Liver (tissue), 9 donors: ENCODE results near the gene FAM89B. TPM values are rescaled to one million over a fixed set of nuclear protein-coding genes. Genes with fewer than 3 reads are reported as not detected.
A peak's percentile ranks its signal among the peaks of the same experiment; 100 is the strongest.

ENCODE experiments used
- DNase-seq: peaks from one replicate; pipeline ENCODE4 v3.0.0-alpha.2; 2017; ENCODE audit warnings: low spot score
- H3K27ac ChIP-seq, 2 donors: one replicate each; pipeline ENCODE4 v1.7.0; 2013; ENCODE audit warnings: inconsistent platforms in 2 of 2, low read length in 2 of 2, control low read depth in 1 of 2, low read depth in 1 of 2, mild to moderate bottlenecking in 1 of 2
- H3K27me3 ChIP-seq, 4 donors: one replicate each; pipeline versions ENCODE4 v1.6.1 to v1.7.0; 2013; ENCODE audit warnings: low read length in 3 of 4, inconsistent platforms in 1 of 4, mild to moderate bottlenecking in 1 of 4, moderate library complexity in 1 of 4; ENCODE audit not compliant: control insufficient read depth in 4 of 4, insufficient read depth in 4 of 4
- H3K36me3 ChIP-seq, 4 donors: one replicate each; pipeline versions ENCODE4 v1.6.1 to v1.7.0; 2013; ENCODE audit warnings: low read length in 3 of 4, mild to moderate bottlenecking in 3 of 4, low read depth in 1 of 4, moderate library complexity in 1 of 4; ENCODE audit not compliant: control insufficient read depth in 4 of 4, insufficient read depth in 3 of 4
- H3K4me1 ChIP-seq, 4 donors: one replicate each; pipeline versions ENCODE4 v1.6.1 to v1.7.0; 2013; ENCODE audit warnings: low read length in 3 of 4, mild to moderate bottlenecking in 3 of 4, moderate library complexity in 1 of 4; ENCODE audit not compliant: control insufficient read depth in 4 of 4, insufficient read depth in 4 of 4
- H3K4me3 ChIP-seq, 3 donors: one replicate each; pipeline versions ENCODE4 v1.6.1 to v1.7.0; 2013; ENCODE audit warnings: low read length in 3 of 3, control low read depth in 1 of 3, low read depth in 1 of 3, mild to moderate bottlenecking in 1 of 3
- H3K9ac ChIP-seq, 2 donors: one replicate each; pipeline ENCODE4 v1.7.0; 2013; ENCODE audit warnings: low read length in 2 of 2, mild to moderate bottlenecking in 2 of 2, moderate library complexity in 2 of 2, control low read depth in 1 of 2, low read depth in 1 of 2
- H3K9me3 ChIP-seq, 4 donors: one replicate each; pipeline versions ENCODE4 v1.6.1 to v1.7.0; 2013; ENCODE audit warnings: low read length in 3 of 4; ENCODE audit not compliant: control insufficient read depth in 4 of 4
- EGR1 ChIP-seq, 2 donors: IDR thresholded peaks; 2 replicates each; pipeline ENCODE4 v1.6.1; 2016 to 2018; ENCODE audit warnings: antibody characterized with exemption in 2 of 2, low read depth in 2 of 2
- FOXA1 ChIP-seq: IDR thresholded peaks from 2 replicates; pipeline ENCODE4 v1.6.1; 2016; ENCODE audit warnings: antibody characterized with exemption
- FOXA2 ChIP-seq: IDR thresholded peaks from 2 replicates; pipeline ENCODE4 v1.6.1; 2016; ENCODE audit warnings: antibody characterized with exemption
- GABPA ChIP-seq, 2 donors: IDR thresholded peaks in 1 of 2; conservative IDR thresholded peaks in 1 of 2; 2 replicates each; pipeline ENCODE4 v1.6.1; 2016; ENCODE audit warnings: antibody characterized with exemption in 2 of 2, mild to moderate bottlenecking in 1 of 2, moderate library complexity in 1 of 2
- HNF4A ChIP-seq, 2 donors: conservative IDR thresholded peaks; 2 replicates each; pipeline ENCODE4 v1.6.1; 2016; ENCODE audit warnings: antibody characterized with exemption in 2 of 2, mild to moderate bottlenecking in 2 of 2
- HNF4G ChIP-seq: IDR thresholded peaks from 2 replicates; pipeline ENCODE4 v1.6.1; 2016; ENCODE audit warnings: antibody characterized with exemption
- JUND ChIP-seq, 2 donors: IDR thresholded peaks; 2 replicates each; pipeline ENCODE4 v1.6.1; 2016; ENCODE audit warnings: antibody characterized with exemption in 2 of 2
- NR2F2 ChIP-seq: IDR thresholded peaks from 2 replicates; pipeline ENCODE4 v1.6.1; 2016; ENCODE audit warnings: antibody characterized with exemption
- RAD21 ChIP-seq, 2 donors: IDR thresholded peaks; 2 replicates each; pipeline ENCODE4 v1.6.1; 2016; ENCODE audit warnings: antibody characterized with exemption in 2 of 2, mild to moderate bottlenecking in 2 of 2
- RXRA ChIP-seq, 2 donors: IDR thresholded peaks; 2 replicates each; pipeline ENCODE4 v1.6.1; 2017 to 2018; ENCODE audit warnings: antibody characterized with exemption in 2 of 2, mild to moderate bottlenecking in 1 of 2
- SP1 ChIP-seq: IDR thresholded peaks from 2 replicates; pipeline ENCODE4 v1.6.1; 2018; ENCODE audit warnings: antibody characterized with exemption, mild to moderate bottlenecking
- TAF1 ChIP-seq: conservative IDR thresholded peaks from 2 replicates; pipeline ENCODE4 v1.6.1; 2016; ENCODE audit warnings: antibody characterized with exemption, mild to moderate bottlenecking
- YY1 ChIP-seq: IDR thresholded peaks from 2 replicates; pipeline ENCODE4 v1.6.1; 2016; ENCODE audit warnings: antibody characterized with exemption, mild to moderate bottlenecking
- WGBS: extraction: QIAGEN DNeasy Blood & Tissue Kit; methylation state at CpG from one replicate; pipeline ENCODE4 v1.1.7; 2013; 5-methylcytosine and 5-hydroxymethylcytosine counted together
- polyA plus RNA-seq, 2 donors: library from polyadenylated mRNA; stranded (reverse) in 1 of 2; unstranded in 1 of 2; fragments of 200-250 nt in 1 of 2; fragments of >200 nt in 1 of 2; fragmentation: Nextera tagmentation in 1 of 2; extraction: Ambion mirVana in 1 of 2; gene quantifications; one replicate each; pipeline versions ENCODE4 v1.2.1 to v1.2.3, GENCODE V29; 2013 to 2015
- total RNA-seq, 2 donors: library from RNA; depleted of rRNA; stranded (reverse); fragments of >200 nt; gene quantifications; one replicate each; pipeline ENCODE4 v1.2.3, GENCODE V29; 2014
- TF ChIP-seq, protein P1 (sequence below): IDR thresholded peaks from 2 replicates; pipeline ENCODE4 v1.6.1; 2016; ENCODE audit warnings: antibody characterized with exemption
- TF ChIP-seq, protein P2 (sequence below): fragments of 150-350 bp; IDR thresholded peaks from 2 replicates; pipeline ENCODE4 v1.5.1; 2017; ENCODE audit warnings: improper control_type of control experiment, low read depth, low read length; ENCODE audit not compliant: missing input control
- TF ChIP-seq, protein P3 (sequence below): IDR thresholded peaks from 2 replicates; pipeline ENCODE4 v1.6.1; 2016; ENCODE audit warnings: antibody characterized with exemption, mild to moderate bottlenecking
- TF ChIP-seq, protein P4 (sequence below): IDR thresholded peaks from 2 replicates; pipeline ENCODE4 v1.6.1; 2016; ENCODE audit warnings: antibody characterized with exemption
- TF ChIP-seq, protein P5 (sequence below): IDR thresholded peaks from 2 replicates; pipeline ENCODE4 v1.6.1; 2016; ENCODE audit warnings: antibody characterized with exemption
- donor health status: healthy.
- donor health status: healthy.
- donor health status: healthy.
- donor health status: healthy.
- donor health status: healthy.

FAM89B gene
- total and polyA plus RNA-seq, 4 donors = 4.7 to 16.7 (median 9.5) TPM

DNA sequence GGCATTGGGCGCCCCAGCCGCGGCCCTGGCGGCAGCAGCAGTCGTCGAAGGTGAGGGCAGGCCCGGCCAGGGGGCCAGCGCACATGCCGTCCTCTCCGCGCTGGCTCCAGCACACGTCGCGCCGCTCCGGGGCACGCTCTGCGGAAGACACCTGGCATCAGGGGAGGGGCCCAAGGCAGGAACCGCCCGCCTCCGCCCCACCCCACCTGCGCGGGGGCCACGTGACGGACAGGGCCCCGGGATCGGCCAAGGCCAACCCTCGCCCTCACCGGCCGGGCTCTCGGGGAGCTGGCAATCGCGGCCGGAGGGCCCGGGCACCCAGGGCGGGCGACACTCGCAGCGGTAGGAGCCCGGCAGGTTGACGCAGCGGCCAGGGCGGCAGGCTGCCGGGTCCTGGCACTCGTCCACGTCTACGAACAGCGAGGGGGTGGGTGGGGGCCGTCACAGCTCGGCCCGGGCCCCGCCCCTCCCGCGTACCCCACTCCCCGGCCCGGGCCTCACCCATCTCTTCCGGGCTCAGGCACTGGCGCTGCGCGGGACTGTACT lies 32.5 kb upstream of the FAM89B start:
- TF ChIP-seq NR2F2 (no peak), YY1 (no peak), FOXA2 (no peak)
- TF ChIP-seq, protein P1, sequence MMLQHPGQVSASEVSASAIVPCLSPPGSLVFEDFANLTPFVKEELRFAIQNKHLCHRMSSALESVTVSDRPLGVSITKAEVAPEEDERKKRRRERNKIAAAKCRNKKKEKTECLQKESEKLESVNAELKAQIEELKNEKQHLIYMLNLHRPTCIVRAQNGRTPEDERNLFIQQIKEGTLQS = no peak
- no peak for DNase-seq
- peak overlapping the region in 2 of 3 donors; percentile 50 to 51 for H3K4me3 ChIP-seq
- H3K9ac ChIP-seq = no peak overlapping the region
- H3K36me3 ChIP-seq = peaks cover 3 to 25% (median 15%) of the 10 kb centered on the region in 4 donors
- no peaks in the 10 kb centered on the region for H3K9me3 ChIP-seq
- H3K27ac ChIP-seq = peak overlapping the region; percentile 74 to 84
- peaks cover 7 to 28% (median 18%) of the 10 kb centered on the region in 4 donors for H3K4me1 ChIP-seq
- H3K27me3 ChIP-seq = no peaks in the 10 kb centered on the region
- 23% methylated on average over 60 of the region's 60 CpGs for WGBS

DNA sequence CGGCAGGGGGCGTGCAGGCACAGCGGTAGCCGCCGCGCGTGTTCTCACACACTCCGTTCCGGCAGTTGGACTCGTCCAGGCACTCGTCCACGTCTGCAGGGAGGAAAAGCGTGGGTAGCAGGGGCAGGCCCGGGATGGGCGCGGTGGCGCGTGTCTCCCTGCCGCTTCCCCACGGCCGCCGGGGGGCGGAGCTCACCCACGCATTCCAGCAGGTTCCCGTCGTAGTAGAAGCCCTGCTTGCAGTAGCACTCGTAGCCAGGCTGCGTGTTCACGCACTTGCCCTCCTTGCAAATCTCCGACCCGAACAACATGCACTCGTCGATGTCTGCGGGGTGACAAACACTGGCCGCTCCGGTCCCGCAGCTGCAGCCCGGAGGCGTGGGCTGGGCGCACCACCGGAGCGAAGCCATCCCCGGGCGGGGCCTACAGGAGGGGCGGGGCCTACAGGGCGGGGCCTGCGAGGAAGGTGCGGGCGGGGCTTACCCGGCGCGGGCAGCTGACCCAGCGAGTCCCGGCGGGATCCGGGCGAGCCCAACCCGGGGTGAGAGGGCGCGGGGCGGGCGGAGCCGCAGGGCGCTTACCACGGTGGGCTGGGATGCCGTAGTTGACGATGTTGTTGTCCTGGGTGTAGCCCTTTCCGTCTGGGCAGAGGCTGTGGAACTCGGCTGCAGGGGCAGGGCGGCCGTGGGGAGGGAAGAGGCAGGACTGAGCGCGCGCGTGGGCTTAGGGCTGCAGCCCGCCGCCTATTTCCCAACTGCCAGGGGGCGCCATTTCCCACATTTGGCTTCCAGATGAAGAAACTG lies 31.8 kb upstream of the FAM89B start:
- peaks cover 3 to 18% (median 11%) of the 10 kb centered on the region in 4 donors for H3K36me3 ChIP-seq
- H3K9ac ChIP-seq = peak overlapping the region in 1 of 2 donors; percentile 15
- peak overlapping the region; percentile 74 to 84 for H3K27ac ChIP-seq
- H3K4me1 ChIP-seq = peaks cover 9 to 33% (median 21%) of the 10 kb centered on the region in 4 donors
- peak; percentile 98 for DNase-seq
- H3K9me3 ChIP-seq = no peaks in the 10 kb centered on the region
- H3K27me3 ChIP-seq = no peaks in the 10 kb centered on the region
- H3K4me3 ChIP-seq = peak overlapping the region; percentile 50 to 56 (median 51)
- under 1% methylated on average over 78 of the region's 78 CpGs for WGBS
- TF ChIP-seq HNF4A (conservative IDR thresholded peaks at IDR 0.05) (no peak), TAF1 (no peak), EGR1 (IDR thresholded peaks at IDR 0.05; ENCODE audit: low read depth in 2 of 2) (peak; percentile 55 to 66), RAD21 (IDR thresholded peaks at IDR 0.05) (peak; percentile 80 to 83), JUND (IDR thresholded peaks at IDR 0.05) (no peak), GABPA (IDR thresholded peaks at IDR 0.05 in 1 of 2, conservative IDR thresholded peaks at IDR 0.05 in 1 of 2) (peak in 1 of 2 donors; percentile 34), NR2F2 (no peak), FOXA2 (no peak), HNF4G (no peak), SP1 (peak; percentile 31), FOXA1 (no peak), RXRA (IDR thresholded peaks at IDR 0.05) (no peak), YY1 (no peak)
- TF ChIP-seq, protein P1 = no peak
- TF ChIP-seq, protein P2, sequence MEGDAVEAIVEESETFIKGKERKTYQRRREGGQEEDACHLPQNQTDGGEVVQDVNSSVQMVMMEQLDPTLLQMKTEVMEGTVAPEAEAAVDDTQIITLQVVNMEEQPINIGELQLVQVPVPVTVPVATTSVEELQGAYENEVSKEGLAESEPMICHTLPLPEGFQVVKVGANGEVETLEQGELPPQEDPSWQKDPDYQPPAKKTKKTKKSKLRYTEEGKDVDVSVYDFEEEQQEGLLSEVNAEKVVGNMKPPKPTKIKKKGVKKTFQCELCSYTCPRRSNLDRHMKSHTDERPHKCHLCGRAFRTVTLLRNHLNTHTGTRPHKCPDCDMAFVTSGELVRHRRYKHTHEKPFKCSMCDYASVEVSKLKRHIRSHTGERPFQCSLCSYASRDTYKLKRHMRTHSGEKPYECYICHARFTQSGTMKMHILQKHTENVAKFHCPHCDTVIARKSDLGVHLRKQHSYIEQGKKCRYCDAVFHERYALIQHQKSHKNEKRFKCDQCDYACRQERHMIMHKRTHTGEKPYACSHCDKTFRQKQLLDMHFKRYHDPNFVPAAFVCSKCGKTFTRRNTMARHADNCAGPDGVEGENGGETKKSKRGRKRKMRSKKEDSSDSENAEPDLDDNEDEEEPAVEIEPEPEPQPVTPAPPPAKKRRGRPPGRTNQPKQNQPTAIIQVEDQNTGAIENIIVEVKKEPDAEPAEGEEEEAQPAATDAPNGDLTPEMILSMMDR = peak; percentile 77
- TF ChIP-seq, protein P3, sequence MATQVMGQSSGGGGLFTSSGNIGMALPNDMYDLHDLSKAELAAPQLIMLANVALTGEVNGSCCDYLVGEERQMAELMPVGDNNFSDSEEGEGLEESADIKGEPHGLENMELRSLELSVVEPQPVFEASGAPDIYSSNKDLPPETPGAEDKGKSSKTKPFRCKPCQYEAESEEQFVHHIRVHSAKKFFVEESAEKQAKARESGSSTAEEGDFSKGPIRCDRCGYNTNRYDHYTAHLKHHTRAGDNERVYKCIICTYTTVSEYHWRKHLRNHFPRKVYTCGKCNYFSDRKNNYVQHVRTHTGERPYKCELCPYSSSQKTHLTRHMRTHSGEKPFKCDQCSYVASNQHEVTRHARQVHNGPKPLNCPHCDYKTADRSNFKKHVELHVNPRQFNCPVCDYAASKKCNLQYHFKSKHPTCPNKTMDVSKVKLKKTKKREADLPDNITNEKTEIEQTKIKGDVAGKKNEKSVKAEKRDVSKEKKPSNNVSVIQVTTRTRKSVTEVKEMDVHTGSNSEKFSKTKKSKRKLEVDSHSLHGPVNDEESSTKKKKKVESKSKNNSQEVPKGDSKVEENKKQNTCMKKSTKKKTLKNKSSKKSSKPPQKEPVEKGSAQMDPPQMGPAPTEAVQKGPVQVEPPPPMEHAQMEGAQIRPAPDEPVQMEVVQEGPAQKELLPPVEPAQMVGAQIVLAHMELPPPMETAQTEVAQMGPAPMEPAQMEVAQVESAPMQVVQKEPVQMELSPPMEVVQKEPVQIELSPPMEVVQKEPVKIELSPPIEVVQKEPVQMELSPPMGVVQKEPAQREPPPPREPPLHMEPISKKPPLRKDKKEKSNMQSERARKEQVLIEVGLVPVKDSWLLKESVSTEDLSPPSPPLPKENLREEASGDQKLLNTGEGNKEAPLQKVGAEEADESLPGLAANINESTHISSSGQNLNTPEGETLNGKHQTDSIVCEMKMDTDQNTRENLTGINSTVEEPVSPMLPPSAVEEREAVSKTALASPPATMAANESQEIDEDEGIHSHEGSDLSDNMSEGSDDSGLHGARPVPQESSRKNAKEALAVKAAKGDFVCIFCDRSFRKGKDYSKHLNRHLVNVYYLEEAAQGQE = no peak
- TF ChIP-seq, protein P4, sequence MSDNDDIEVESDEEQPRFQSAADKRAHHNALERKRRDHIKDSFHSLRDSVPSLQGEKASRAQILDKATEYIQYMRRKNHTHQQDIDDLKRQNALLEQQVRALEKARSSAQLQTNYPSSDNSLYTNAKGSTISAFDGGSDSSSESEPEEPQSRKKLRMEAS = no peak
- TF ChIP-seq, protein P5, sequence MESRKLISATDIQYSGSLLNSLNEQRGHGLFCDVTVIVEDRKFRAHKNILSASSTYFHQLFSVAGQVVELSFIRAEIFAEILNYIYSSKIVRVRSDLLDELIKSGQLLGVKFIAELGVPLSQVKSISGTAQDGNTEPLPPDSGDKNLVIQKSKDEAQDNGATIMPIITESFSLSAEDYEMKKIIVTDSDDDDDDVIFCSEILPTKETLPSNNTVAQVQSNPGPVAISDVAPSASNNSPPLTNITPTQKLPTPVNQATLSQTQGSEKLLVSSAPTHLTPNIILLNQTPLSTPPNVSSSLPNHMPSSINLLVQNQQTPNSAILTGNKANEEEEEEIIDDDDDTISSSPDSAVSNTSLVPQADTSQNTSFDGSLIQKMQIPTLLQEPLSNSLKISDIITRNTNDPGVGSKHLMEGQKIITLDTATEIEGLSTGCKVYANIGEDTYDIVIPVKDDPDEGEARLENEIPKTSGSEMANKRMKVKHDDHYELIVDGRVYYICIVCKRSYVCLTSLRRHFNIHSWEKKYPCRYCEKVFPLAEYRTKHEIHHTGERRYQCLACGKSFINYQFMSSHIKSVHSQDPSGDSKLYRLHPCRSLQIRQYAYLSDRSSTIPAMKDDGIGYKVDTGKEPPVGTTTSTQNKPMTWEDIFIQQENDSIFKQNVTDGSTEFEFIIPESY = no peak
